Measurements from ENCODE around the gene ABHD12B.

Gene ABHD12B

GRCh38 chr14:50871914-50872732 lies at the start of gene ABHD12B:
Gene ABHD12B, plus strand, starts transcription at chr14:50872053. Its CDS starts 122 bp downstream, at chr14:50872175.
- DNase-seq, result no peak

- DNase-seq, result no peak
Measured at GRCh38 chr14:50822501-50823042, 49.3 kb upstream of the ABHD12B start.

- peak in 2 of 6 experiments; percentile 4 to 43 for DNase-seq
Measured at GRCh38 chr14:50823051-50823761, 48.6 kb upstream of the ABHD12B start.

GRCh38 chr14:50823762-50824636 lies 47.9 kb upstream of the ABHD12B start:
- peak in 3 of 6 experiments; percentile 12 to 43 (median 19) for DNase-seq

GRCh38 chr14:50825307-50825706 lies 46.5 kb upstream of the ABHD12B start:
- DNase-seq, result no peak

GRCh38 chr14:50826681-50827080 lies 45.2 kb upstream of the ABHD12B start:
- DNase-seq, result no peak

- DNase-seq, result no peak
Measured at GRCh38 chr14:50828721-50829488, 42.9 kb upstream of the ABHD12B start.

- peak in 1 of 6 experiments; percentile 25 for DNase-seq
Measured at GRCh38 chr14:50829489-50830043, 42.3 kb upstream of the ABHD12B start.

GRCh38 chr14:50830044-50830931 lies 41.6 kb upstream of the ABHD12B start:
- DNase-seq, result peak; percentile 53 to 80 (median 62)

- DNase-seq, result peak; percentile 58 to 80 (median 68)
Measured at GRCh38 chr14:50830932-50831725, 40.7 kb upstream of the ABHD12B start, which contains the start of gene NIN. Gene NIN, minus strand, starts transcription at chr14:50831162. Its CDS starts 9,106 bp downstream, at chr14:50822056.

- DNase-seq, result no peak
Measured at GRCh38 chr14:50831726-50832168, 40.1 kb upstream of the ABHD12B start.

GRCh38 chr14:50832935-50833630 lies 38.8 kb upstream of the ABHD12B start:
- DNase-seq, result no peak

- no peak for DNase-seq
Measured at GRCh38 chr14:50834802-50835276, 37.0 kb upstream of the ABHD12B start.

- peak in 3 of 6 experiments; percentile 36 to 66 (median 52) for DNase-seq
Measured at GRCh38 chr14:50835280-50835679, 36.6 kb upstream of the ABHD12B start.

GRCh38 chr14:50836515-50836914 lies 35.3 kb upstream of the ABHD12B start:
- DNase-seq, result no peak

- no peak for DNase-seq
Measured at GRCh38 chr14:50837271-50837670, 34.6 kb upstream of the ABHD12B start.

- no peak for DNase-seq
Measured at GRCh38 chr14:50837850-50838470, 33.9 kb upstream of the ABHD12B start.

- no peak for DNase-seq
Measured at GRCh38 chr14:50839048-50839447, 32.8 kb upstream of the ABHD12B start.
